Stimulated activated CD8-positive, alpha-beta memory T cell treated with anti-CD3 and anti-CD28 coated beads, Interleukin-2, amount 100 ng/mL, for 48 hours (primary cell): ENCODE data around the gene CRYBB2.
A peak's percentile ranks its signal among the peaks of the same experiment; 100 is the strongest.
"Not testable (repeated sequence)": the region's sequence is repeated elsewhere in the genome, so short reads cannot be mapped to it uniquely, and the experiment has no call there.

Source experiments
- DNase-seq, 2 donors: peaks; one replicate each; pipeline ENCODE4 v3.0.0-alpha.2; 2020; ENCODE audit warnings: low read depth in 2 of 2

CRYBB2 gene

DNA sequence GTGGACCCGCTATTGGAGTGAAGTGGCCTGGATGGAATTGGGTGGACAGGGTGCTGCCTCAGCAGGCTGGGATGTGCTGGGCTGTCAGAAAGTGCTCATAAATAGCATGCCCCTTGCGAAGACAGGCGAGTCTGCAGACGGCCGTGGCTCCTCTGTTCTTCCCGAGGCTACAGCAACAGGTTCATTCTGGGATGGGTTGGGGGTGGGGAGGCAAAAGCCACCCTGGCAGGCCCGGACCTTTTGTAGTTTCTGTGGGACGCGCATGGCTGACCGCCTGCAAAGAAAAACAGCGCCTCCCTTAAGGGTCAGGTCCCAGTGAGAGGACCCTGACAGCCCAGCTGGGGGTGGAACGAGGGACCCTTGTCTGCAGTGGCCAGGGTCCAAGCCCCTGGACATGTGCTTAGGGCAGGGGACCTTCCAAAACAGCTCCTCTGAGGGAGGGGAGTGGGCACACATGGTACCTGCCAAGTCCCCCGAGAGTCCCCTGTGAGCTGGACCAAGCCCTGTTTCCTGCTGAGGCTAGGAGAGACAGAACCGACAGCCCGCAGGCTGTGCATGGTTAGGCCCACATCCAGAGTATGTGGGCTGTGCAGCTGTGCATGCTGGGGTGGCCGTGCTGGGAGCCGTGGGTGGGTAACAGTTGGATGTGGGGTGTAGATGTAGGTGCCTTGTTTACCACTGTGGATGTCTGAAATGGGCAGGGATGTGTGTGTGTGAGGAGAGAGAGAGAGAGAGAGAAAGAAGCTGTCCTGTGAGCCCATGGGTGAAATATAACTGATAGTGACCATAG, 19.5 kb upstream of the CRYBB2 start, which contains the start of gene CRYBB3:
Gene CRYBB3 (plus strand): TSS at position 128 of the 790 bp plus-strand sequence. CDS start 1,539 bp downstream, outside the sequence.
- no peak for DNase-seq

DNA sequence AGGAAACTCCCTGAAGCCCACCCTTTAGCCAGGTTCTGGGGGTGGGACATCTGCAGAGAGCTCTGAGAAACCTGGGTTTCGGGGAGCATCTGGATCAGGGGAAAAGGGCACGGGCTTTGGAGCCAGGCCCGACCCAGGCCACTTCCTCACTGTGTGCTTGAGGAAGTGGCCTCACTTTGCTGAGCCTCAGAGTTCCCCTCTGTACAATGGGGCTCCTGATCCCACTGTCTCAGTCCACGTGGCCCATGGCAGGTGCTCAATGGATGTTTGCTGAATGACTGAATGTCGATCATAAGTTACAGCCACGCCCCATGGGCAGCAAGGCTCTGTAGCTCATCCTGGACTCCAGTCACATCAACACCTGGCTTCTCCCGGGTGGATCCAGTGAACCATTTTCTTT, 18.5 kb upstream of the CRYBB2 start:
- no peak for DNase-seq

DNA sequence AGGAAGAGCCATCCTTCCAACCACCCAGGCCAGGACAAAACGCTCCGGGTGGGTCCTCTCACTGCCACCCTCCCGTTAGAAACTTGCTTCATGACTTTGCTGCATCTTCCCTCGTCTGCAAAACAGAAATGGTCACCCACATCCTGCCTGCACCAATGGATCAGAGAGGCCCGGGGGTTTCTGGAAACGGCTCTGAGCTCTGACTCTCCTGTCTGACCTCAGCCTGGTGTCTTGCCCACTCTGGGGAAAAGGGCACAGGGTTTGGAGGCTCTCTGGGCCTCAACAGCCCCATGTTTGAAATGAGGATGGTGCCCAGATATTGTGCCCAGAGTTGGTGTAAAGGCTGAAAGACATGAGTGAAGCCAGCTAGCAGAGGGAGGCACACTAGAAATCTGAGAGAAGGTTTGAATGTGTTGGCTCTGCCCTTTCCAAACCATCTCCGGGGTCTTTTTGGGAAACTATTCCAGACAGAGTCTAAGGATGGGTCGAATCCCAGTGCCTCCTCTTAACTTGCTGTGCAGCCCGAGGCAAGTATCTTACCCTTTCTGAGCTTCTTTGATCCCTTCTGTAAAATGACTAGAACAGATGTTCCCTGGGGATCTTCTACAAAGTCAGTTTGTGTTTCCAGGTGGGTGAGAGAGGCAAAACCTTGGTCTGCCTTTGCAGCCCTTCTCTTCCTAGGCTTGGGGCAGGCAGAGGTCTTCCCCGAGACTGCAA, 17.7 kb upstream of the CRYBB2 start:
- DNase-seq, result no peak

DNA sequence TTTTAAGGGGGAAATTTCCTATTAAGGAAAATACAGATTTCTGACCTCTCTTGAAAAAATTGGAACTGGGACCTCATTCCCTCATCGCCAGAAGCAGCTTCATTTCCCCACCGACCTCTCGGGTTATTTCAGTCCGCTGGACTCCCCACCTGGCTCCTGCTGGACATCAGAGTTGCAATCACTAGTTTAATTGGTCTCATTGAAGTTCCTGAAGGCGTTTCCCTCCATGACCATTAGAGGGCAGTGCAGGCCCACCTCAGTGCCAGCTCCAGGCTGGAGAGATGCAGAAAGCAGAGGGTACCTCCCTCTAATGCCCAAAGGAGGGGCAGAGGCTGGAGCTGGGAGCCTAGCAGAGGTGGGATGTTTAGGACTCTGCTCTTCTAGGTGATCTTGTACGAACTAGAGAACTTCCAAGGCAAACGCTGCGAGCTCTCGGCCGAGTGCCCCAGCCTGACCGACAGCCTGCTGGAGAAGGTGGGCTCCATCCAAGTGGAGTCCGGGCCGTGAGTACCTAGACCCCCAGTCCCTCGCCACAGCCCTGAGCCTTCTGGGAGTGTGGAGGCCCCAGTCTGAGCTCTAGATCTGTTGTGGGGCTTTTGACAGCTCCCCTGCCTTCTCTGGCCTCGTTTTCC, 17.0 kb upstream of the CRYBB2 start:
- peak; percentile 42 to 43 for DNase-seq

DNA sequence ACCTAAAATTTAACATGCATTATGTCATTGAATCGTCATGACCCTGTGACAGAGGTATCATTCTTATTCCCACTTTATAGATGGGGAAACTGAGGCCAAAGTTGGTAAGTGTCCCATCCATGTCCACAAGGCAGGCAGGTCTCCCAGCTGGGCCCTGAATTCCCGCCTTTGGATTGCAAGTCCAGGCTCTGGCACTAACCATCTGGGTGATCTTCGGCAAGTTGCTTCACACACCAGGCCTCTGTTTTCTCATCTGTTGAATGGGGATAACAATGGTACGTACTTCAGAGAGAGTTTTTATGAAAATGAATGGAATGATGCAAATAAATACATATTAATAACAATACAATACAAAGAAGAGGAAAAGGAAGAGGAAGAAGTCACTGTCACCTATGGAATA, 16.4 kb upstream of the CRYBB2 start:
- DNase-seq, result no peak

DNA sequence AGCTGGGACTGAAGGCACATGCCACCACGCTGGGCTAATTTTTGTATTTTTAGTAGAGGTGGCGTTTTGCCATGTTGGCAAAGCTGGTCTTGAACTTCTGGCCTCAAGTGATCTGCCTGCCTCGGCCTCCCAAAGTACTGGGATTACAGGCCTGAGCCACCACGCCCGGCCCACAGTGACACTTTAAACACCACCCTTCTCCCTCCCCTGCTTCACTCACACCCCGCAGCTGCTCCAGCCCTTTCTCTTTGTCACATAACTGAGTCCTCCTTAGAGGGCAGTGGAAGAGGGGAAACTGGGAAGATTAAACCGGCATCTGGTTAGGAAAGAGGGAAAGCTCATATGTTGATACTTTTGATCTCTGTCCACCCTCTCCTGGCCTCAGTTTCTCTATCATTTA, 14.9 kb upstream of the CRYBB2 start:
- DNase-seq, result not testable (repeated sequence)

DNA sequence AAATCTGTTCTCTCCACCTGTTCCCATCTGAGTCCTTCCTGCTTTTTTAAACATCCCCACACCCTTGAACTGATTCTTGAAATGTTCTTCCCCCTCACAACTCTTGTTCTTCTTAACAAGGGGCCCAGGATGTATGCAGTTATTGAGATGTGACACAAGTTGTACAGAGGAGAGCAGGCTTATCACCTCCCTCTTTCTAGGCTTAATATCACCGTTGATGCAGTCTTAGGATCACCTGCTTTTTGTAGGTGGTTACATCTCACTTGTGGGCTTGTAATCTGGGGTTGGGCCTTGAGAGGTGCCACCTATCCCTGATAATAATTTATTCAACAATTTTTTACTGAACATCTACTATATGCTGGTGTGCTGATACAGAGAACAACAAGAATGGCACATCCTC, 13.6 kb upstream of the CRYBB2 start:
- no peak for DNase-seq

DNA sequence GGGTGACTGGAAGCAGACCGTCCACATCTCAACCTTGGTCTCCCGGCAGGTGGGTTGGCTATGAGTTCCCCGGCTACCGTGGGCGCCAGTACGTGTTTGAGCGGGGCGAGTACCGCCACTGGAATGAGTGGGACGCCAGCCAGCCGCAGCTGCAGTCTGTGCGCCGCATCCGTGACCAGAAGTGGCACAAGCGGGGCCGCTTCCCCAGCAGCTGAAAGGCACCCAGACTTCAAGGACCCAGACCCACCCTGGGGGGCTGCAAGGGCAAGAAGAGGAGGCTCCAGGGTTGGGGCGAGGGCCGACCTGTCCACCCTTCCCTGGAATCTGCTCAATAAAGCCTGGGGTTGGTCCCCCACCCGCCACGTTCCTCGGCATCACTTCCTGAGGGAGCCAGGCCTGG, 12.4 kb upstream of the CRYBB2 start:
- DNase-seq, result no peak

DNA sequence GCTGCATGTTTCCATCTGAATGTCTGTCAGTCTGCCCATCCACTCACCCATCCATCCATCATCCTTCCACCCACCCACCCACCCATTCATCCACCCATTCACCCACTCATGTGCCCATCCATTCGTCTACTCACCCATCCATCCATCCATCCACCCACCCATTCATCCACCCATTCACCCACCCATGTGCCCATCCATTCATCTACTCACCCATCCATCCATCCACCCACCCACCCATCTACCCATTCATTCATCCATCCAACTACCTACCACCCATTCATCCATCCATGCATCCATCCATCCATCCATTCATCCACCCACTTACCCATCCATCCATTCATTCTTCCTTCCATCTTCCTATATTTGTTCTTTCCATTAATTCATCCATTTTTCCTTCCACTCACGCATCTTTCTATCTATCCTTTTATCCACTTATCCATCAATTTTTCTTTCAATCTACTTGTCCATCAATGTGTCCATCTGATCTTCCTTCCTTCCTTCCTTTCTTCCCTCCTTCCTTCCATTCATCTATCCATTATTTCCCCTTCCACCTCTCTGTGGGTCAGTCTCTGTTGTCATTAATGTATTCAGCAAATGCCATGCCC, 11.8 kb upstream of the CRYBB2 start:
- DNase-seq, result no peak

DNA sequence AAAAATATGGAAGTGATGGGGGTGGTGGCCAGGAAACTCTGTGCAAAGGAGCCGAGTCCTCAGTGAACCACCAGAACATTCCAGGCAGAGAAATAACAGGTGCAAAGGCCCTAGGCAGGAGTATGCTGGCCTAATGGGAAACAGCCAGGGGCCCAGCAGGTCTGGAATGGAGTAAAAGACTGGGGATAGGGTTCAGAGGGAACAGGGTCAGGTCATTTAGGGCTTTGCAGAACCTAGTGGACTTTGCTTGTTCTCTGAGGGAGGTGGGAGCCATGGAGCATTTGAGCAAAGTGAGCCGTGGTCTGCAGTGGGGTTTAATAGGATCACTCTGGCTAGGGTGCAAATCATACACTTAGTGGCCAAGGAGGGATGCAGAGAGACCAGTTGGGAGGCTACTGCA, 11.1 kb upstream of the CRYBB2 start:
- no peak for DNase-seq

DNA sequence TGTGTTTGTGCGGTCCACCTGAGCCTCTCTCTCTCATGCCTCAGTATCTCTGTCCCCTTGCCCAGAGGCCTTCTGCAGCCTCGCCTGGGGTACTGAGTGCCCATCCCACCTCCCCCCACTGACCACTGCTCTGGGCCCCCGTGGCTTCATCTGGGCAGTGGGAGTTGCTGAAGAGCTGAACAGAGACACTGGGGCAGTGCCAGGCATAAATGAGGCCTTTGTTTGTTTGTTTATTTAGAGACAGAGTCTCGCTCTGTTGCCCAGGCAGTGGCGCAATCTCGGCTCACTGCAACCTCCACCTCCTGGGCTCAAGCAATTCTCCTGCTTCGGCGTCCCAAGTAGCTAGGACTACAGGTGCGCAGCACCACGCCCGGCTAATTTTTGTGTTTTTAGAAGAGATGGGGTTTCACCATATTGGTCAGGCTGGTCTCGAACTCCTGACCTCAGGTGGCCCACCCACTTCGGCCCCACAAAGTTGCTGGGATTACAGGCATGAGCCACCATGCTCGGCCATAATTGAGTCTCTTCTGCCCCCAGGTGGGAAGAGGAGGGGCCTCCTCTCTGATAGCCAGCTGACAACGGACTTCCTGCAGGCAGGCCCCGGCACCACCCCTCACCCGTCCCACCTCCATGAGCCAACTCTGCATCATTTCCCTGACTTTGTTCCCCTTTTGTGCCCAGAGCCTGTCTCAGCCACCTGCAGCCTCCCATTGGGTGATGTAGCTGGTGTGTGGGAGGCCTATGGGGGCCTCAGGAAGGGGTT, 10.5 kb upstream of the CRYBB2 start:
- no peak for DNase-seq

DNA sequence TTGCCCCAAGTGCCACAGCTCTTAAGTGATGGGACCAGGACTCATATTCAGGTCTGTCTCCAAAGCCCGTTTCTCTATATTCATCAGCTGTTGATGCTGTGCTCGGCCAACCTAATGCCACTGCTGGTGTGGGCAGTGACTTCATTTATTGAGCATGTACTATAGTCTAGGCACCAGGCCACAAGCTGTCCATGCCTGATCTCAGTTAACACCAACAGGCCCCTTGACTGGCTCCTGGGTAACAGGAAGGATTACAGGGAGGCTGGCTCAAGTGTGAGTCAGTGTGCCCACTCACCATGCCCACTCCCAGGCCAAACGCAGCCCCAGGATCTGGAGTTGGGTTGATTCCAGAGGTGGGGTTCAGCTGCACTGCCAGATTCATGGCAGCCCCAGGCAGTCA, 8.6 kb upstream of the CRYBB2 start:
- DNase-seq, result no peak

DNA sequence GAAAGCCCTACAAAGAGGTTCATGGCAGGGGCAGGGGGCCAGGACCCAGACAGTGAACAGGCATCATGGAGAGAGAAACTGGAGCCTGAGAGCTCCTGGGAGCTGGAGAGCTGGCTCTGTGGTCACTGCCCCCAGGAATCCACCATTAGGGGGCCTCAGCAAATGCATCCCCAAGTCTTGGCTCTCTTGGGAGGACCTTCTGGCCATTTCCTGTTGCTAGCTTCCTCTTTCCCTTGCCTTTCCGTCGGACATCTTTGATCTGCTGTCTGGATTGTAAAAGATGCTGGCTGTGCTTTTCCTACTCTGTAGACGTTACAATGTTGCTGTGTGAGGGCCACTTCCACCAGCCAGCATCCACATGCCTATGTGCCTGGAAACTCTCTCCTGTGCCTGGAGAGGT, 7.1 kb upstream of the CRYBB2 start:
- DNase-seq, result no peak

DNA sequence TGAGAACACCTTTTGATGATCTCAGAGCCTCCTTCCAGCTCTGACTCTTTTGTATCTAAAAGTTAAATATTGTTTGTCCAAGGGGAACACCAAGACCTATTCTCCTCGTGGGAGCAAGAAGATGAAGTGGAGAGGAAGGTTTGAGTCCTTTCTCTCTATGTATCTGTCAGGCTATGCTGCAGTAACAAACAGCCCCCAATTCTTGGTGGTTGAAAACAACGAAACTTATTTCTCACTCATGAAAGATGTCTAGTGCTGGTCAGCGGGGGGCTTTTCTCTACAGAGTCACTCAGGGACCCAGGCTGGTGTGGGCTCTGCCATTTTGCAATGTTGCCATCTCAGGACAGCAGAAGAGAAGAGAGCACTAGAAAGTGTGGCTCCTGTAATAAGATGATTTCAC, 6.2 kb upstream of the CRYBB2 start:
- DNase-seq, result no peak

DNA sequence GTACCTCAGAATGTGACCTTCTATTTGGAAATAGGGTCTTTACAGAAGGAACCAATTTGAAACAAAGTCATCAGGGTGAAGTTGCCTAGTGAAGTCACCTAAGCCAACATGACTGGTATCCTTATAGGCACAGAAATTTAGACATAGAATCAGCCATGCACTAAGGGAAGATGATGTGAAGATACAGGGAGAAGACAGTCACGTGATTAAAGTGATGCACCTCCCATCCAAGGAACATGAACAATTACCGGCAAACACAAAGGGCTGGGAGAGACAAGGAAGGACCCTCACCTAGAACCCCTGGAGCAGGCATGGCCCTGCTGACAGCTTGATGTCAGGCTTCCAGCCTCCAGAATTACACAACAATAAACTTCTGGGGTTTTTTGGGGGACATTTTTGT, 3.2 kb upstream of the CRYBB2 start:
- no peak for DNase-seq

DNA sequence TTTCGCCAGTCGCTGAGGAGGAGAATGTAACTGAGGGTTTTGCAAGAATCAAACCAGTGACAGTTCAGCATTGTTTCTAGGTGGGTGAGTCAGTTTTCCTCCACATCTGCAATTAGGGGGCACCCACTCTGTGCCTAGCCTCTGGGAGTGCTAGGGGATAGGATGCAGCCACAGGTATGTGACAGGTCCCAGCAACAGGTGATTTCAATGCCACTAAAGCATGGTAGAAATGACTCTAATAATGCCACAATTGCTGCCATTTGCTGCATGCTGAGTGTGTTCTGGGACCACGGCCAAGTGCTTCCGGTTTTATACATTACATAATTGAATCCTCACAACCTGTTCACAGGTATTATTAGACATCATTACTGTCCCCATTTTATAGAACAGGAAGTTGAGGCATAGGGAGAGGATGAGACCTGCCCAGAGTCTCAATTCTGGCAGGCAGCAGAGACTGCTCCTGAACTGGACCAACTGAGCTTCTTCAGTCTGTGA, 556 bp downstream of the CRYBB2 start:
- no peak for DNase-seq

DNA sequence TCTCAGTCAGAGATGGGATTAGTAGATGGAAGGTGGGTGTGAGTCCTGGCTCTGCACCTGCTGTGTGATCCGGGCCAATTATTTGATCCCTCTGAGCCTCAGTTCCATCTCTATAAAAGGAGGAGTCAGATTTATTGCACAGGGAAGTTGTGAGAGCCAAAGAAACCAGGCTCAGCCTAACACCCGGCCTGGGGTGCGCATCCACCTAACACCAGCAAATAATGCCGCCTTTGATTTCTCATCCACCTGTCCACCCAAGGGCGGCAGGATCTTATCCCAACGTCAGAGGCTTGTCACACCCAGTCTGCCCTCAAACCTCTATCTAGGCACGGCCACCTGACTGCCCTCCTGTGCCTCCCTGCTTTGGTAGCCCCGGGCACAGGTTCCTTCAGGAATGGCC, 2.4 kb downstream of the CRYBB2 start:
- DNase-seq, result no peak

DNA sequence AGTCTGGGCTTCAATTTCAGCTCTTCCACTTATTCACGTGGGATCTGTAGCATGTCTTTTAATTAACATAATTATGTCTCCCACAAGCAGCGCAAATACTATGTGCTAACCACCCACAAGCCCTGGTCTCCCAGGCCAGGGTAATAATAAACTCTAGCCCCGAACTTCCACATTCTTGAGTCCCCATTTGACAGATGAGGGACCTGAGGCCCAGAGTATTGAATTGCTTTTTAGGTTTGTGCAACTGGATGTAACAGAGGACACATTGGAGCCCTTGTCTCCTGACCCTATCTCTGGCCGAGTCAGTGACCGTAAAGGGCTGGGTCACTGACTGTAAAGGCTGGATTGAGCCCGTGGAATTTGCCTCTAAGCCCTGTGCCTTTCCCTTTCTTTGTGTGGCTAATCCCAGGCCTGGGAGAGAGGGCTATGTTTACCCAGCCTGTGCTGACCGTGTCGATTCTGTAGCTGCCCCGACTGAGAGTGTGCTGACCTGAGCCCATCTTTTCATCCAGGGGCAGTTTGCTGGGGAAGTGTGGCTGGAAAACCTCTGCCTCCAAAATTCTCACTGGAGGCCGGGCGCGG, 3.9 kb downstream of the CRYBB2 start:
- no peak for DNase-seq

DNA sequence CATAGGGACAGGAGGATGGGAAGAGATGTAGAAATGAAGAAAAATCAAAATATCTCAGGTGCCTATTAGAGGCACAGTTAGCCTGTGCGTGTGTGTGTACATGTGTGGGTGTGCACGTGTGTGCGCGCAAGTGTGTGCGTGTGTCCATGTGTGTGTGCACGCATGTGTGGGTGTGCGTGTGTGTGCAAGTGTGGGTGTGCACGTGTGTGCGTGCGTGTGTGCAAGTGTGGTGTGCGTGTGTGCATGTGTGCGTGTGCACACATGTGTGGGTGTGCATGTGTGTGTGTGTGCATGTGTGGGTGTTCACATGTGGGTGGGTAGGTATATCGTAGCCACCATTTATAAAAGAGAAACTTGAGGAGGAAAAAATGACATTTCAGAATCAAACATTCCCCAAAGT, 9.4 kb downstream of the CRYBB2 start:
- no peak for DNase-seq

DNA sequence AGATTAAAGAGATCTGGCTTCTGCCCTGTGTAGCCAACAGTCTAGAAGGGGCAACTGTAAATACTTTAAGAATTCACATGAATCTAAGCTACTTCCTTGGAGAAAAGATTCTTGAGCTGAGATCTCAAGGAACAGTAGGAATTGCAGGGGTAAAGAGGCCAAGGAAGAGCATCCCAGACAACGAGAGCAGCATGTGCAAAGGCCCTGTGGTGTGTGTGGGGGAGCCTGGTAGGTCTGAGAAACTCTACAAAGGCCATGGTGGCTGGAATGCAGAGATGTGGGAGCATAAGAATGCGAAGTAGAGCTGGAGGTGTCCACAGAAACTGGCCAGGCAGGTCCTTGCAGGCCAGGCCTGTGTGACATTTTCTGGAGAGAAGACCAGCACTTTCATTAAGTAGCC, 11.3 kb downstream of the CRYBB2 start:
- not testable (repeated sequence) for DNase-seq

DNA sequence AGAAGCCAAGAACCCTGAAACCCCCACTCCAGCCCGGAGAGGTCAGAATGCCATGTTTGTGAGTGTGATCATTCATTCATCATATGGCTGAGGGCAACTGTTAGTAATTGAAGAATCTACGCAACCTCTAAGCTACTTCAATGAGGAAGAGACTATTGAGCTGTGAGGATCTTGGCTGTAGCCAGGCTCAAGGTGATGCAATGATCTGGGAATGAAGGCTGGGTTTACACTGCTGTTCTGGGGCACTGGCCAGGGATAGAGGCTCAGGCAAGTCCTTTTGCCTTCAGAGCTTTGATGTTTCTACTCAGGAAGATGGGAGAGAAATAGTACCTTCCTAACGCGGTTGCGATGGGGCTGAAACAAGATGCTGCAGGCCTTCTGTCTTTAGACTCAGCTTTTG, 12.9 kb downstream of the CRYBB2 start:
- DNase-seq, result no peak
